ENCODE measurements around the gene HMOX2.

The HMOX2 gene

GRCh38 chr16:4500272-4500671 is 24.1 kb downstream of the HMOX2 start:
- H4K20me1 ChIP-seq (ENCODE audit: insufficient read depth, low read length): no peaks in the 10 kb centered on the region
- peaks cover 4% of the 10 kb centered on the region; the same call in 1 of the 2 replicates for H3F3A ChIP-seq (ENCODE audit: insufficient read depth, low read length)
- H3K9me3 ChIP-seq (ENCODE audit: low read length): no peaks in the 10 kb centered on the region
- no peak overlapping the region for H3K4me3 ChIP-seq (ENCODE audit: low read depth, low read length, poor library complexity, severe bottlenecking)
- no peaks in the 10 kb centered on the region for H3K27me3 ChIP-seq (ENCODE audit: insufficient read depth, low read length)
- no peaks in the 10 kb centered on the region for H3K9me2 ChIP-seq (ENCODE audit: low read depth, low read length)
- TF ChIP-seq, protein P1, sequence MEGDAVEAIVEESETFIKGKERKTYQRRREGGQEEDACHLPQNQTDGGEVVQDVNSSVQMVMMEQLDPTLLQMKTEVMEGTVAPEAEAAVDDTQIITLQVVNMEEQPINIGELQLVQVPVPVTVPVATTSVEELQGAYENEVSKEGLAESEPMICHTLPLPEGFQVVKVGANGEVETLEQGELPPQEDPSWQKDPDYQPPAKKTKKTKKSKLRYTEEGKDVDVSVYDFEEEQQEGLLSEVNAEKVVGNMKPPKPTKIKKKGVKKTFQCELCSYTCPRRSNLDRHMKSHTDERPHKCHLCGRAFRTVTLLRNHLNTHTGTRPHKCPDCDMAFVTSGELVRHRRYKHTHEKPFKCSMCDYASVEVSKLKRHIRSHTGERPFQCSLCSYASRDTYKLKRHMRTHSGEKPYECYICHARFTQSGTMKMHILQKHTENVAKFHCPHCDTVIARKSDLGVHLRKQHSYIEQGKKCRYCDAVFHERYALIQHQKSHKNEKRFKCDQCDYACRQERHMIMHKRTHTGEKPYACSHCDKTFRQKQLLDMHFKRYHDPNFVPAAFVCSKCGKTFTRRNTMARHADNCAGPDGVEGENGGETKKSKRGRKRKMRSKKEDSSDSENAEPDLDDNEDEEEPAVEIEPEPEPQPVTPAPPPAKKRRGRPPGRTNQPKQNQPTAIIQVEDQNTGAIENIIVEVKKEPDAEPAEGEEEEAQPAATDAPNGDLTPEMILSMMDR (IDR thresholded peaks at IDR 0.05; ENCODE audit: low read length): no peak
- no peak for TF ChIP-seq EZH2 (IDR thresholded peaks at IDR 0.05; ENCODE audit: borderline replicate concordance, low read length)
- H3K79me2 ChIP-seq (ENCODE audit: insufficient read depth, low read length): no peaks in the 10 kb centered on the region
- H3K9ac ChIP-seq (ENCODE audit: low read length): no peak overlapping the region
- peaks cover 3% of the 10 kb centered on the region; the same call in 1 of the 2 replicates for H3K36me3 ChIP-seq (ENCODE audit: insufficient read depth, low read length)
- peaks cover 11% of the 10 kb centered on the region for H3K4me1 ChIP-seq (ENCODE audit: insufficient read depth, low read length, severe bottlenecking)
- H2AFZ ChIP-seq (ENCODE audit: low read length): no peak overlapping the region
- H3K27ac ChIP-seq (ENCODE audit: low read depth, low read length, poor library complexity, severe bottlenecking): no peak overlapping the region
- H3K4me2 ChIP-seq (ENCODE audit: low read length): no peak overlapping the region

DNA sequence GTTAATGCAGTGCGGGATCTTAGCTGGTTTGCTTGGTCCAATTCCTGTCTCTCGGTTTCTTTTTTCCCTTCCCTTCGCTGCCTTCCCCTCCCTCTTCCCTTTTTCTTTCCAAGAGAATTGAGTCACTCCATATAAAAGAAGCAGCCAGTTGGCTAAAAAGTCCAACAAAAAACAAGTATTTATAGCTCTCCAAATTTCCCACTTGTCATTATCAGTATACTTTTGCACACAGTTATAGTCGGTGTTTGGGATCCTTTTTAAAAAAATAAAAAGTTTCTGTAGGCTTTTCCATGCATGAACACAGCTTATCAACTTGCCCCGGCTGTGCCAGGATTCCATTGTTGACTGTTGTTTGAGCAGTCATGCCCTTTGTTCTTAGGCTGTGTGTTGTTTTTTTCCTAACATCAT is 24.9 kb downstream of the HMOX2 start:
- Histone ChIP-seq H3K4me2 (ENCODE audit: low read length) (no peak overlapping the region), H3K4me1 (ENCODE audit: insufficient read depth, low read length, severe bottlenecking) (peaks cover 19% of the 10 kb centered on the region), H3K27me3 (ENCODE audit: insufficient read depth, low read length) (no peaks in the 10 kb centered on the region), H3K9me3 (ENCODE audit: low read length) (no peaks in the 10 kb centered on the region), H3K27ac (ENCODE audit: low read depth, low read length, poor library complexity, severe bottlenecking) (no peak overlapping the region), H3K9me2 (ENCODE audit: low read depth, low read length) (no peaks in the 10 kb centered on the region), H4K20me1 (ENCODE audit: insufficient read depth, low read length) (no peaks in the 10 kb centered on the region), H2AFZ (ENCODE audit: low read length) (no peak overlapping the region), H3K9ac (ENCODE audit: low read length) (no peak overlapping the region), H3F3A (ENCODE audit: insufficient read depth, low read length) (peaks cover 4% of the 10 kb centered on the region; the same call in 1 of the 2 replicates), H3K4me3 (ENCODE audit: low read depth, low read length, poor library complexity, severe bottlenecking) (no peak overlapping the region), H3K36me3 (ENCODE audit: insufficient read depth, low read length) (peaks cover 3% of the 10 kb centered on the region; the same call in 1 of the 2 replicates), H3K79me2 (ENCODE audit: insufficient read depth, low read length) (no peaks in the 10 kb centered on the region)
- TF ChIP-seq EZH2 (IDR thresholded peaks at IDR 0.05; ENCODE audit: borderline replicate concordance, low read length): no peak
- TF ChIP-seq, protein P1 (IDR thresholded peaks at IDR 0.05; ENCODE audit: low read length): no peak

GRCh38 chr16:4505356-4506147 is 29.4 kb downstream of the HMOX2 start:
- peaks cover 22% of the 10 kb centered on the region for H3K4me1 ChIP-seq (ENCODE audit: insufficient read depth, low read length, severe bottlenecking)
- TF ChIP-seq, protein P1 (IDR thresholded peaks at IDR 0.05; ENCODE audit: low read length): no peak
- TF ChIP-seq EZH2 (IDR thresholded peaks at IDR 0.05; ENCODE audit: borderline replicate concordance, low read length): no peak
- H3F3A ChIP-seq (ENCODE audit: insufficient read depth, low read length): peaks cover 4% of the 10 kb centered on the region; the same call in 1 of the 2 replicates
- H3K27me3 ChIP-seq (ENCODE audit: insufficient read depth, low read length): no peaks in the 10 kb centered on the region
- no peak overlapping the region for H2AFZ ChIP-seq (ENCODE audit: low read length)
- no peaks in the 10 kb centered on the region for H3K9me2 ChIP-seq (ENCODE audit: low read depth, low read length)
- H3K79me2 ChIP-seq (ENCODE audit: insufficient read depth, low read length): no peaks in the 10 kb centered on the region
- H3K9ac ChIP-seq (ENCODE audit: low read length): no peak overlapping the region; the same call in 1 of the 2 replicates
- peaks cover 38% of the 10 kb centered on the region for H3K36me3 ChIP-seq (ENCODE audit: insufficient read depth, low read length)
- H3K9me3 ChIP-seq (ENCODE audit: low read length): no peaks in the 10 kb centered on the region
- H3K4me2 ChIP-seq (ENCODE audit: low read length): peak overlapping the region; percentile 41
- no peak overlapping the region for H3K4me3 ChIP-seq (ENCODE audit: low read depth, low read length, poor library complexity, severe bottlenecking)
- peak overlapping the region; percentile 81 for H3K27ac ChIP-seq (ENCODE audit: low read depth, low read length, poor library complexity, severe bottlenecking)
- no peaks in the 10 kb centered on the region for H4K20me1 ChIP-seq (ENCODE audit: insufficient read depth, low read length)
